BJ (cell line): Measurements from ENCODE around the gene EMX1. TPM values are rescaled to one million over a fixed set of nuclear protein-coding genes. Genes with fewer than 3 reads are reported as not detected.

ENCODE experiments used
- CTCF ChIA-PET: fragments of 350-600 bp; formaldehyde crosslinking; extraction: SDS; loops from one replicate; lab custom pipeline; 2021; ENCODE audit warnings: antibody characterized with exemption, inconsistent platforms; lab: Yijun Ruan, JAX
- POLR2A ChIA-PET: fragments of 300-600 bp; sonication (Branson Sonifier 250); formaldehyde crosslinking; extraction: SDS; loops from one replicate; lab custom pipeline; 2021; ENCODE audit warnings: antibody characterized with exemption; lab: Charles Lee
- DNase-seq: peaks from one replicate; pipeline ENCODE4 v3.0.0-alpha.2; 2011; ENCODE audit warnings: low read depth
- H3K27me3 ChIP-seq: 2 replicates; pipeline ENCODE4 v1.6.0; 2011; ENCODE audit warnings: low read length; ENCODE audit not compliant: control insufficient read depth, insufficient read depth
- H3K36me3 ChIP-seq: 2 replicates; pipeline ENCODE4 v1.5.1; 2011; ENCODE audit warnings: low read length; ENCODE audit not compliant: control insufficient read depth, insufficient read depth
- H3K4me3 ChIP-seq: 2 replicates; pipeline ENCODE4 v1.5.1; 2011; ENCODE audit warnings: low read depth, mild to moderate bottlenecking, control low read depth, low read length
- CTCF ChIP-seq: IDR thresholded peaks from 2 replicates; pipeline ENCODE4 v1.5.1; 2011; ENCODE audit warnings: low read depth, mild to moderate bottlenecking, control low read depth, inconsistent platforms, low read length, moderate library complexity; ENCODE audit not compliant: insufficient read depth
- polyA plus RNA-seq: library from polyadenylated mRNA; depleted of rRNA; stranded (reverse); fragments of >200 nt; gene quantifications from 2 replicates; pipeline ENCODE4 v1.2.3, GENCODE V29; 2011

The EMX1 gene
- polyA plus RNA-seq, 1 experiment: not detected

DNA sequence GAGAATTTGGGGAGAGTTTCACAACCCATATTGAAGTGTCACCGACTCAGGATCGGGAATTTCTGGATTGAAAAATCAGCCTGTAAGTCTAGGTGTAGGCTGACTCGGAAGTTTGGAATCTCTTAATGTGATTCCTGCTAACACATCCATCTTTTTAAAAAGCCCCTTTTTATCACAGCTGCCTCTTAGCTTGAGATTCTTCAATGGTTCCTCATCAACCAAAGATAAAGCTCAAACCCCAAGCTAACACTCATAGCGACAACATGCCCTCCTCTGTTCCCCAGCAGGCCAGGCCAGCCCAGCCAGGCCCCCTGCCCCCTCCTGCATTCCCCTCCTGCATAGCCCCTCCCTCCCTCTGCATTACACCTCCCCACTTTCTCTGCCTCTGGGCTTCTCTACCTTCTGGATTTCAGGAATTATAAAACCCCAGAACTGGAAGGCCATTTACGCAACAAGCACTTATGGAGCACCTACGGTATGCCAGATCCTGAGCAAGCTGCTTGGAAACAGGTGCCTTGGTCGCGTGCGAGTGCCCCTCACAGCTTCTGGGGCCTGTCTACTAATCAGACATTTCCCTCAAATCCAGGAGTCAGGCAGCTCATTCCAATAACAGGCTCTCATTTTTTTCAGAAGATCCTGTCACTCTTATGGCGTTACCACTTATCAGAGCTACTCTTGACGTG is 63.4 kb downstream of the EMX1 start:
- Histone ChIP-seq H3K4me3 (no peak overlapping the region), H3K36me3 (no peaks in the 10 kb centered on the region; the same call in 1 of the 2 replicates), H3K27me3 (no peaks in the 10 kb centered on the region)
- no peak for TF ChIP-seq CTCF
- ChIA-PET POLR2A (no interaction called here), CTCF (interaction anchor here (0.6 to 1.5 kb wide), 5 partner anchors 11 to 232 kb away, joined by 3 to 5 read pairs (median 3); no protein-coding TSS in a partner anchor)
- DNase-seq: no peak

DNA sequence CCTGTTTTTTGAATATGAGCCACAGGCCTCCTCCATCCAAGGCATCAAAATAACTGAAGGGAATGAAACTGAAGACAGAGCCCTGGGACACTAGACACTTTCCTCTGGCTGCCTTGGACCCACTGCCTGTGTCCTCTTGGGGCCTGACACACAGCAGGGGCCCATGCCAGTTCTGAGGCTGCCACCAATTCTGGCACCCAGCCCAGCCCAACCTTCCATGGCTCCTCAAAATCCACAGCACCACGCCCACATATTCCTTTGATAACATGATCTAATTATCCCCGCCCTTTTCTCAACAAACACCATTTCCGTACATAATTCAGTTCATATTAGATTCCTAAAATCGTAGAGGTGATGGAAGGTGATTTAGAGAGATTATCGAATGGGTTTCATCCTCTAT is 64.2 kb downstream of the EMX1 start:
- H3K36me3 ChIP-seq: no peaks in the 10 kb centered on the region; the same call in 1 of the 2 replicates
- ChIA-PET POLR2A (no interaction called here), CTCF (interaction anchor here (0.8 to 1.2 kb wide), 3 partner anchors 8 to 231 kb away, joined by 3 to 8 read pairs (median 5); no protein-coding TSS in a partner anchor)
- no peak for TF ChIP-seq CTCF
- H3K4me3 ChIP-seq: no peak overlapping the region
- no peak for DNase-seq
- no peaks in the 10 kb centered on the region for H3K27me3 ChIP-seq

- ChIA-PET CTCF (interaction anchor here (0.8 to 1.2 kb wide), 3 partner anchors 9 to 181 kb away, joined by 3 to 8 read pairs (median 3); no protein-coding TSS in a partner anchor), POLR2A (no interaction called here)
- no peak for TF ChIP-seq CTCF
- Histone ChIP-seq H3K36me3 (no peaks in the 10 kb centered on the region; the same call in 1 of the 2 replicates), H3K4me3 (no peak overlapping the region), H3K27me3 (no peaks in the 10 kb centered on the region)
- DNase-seq: no peak
Observed at GRCh38 chr2:72982219-72982618, 64.9 kb downstream of the EMX1 start.

- ChIA-PET POLR2A (no interaction called here), CTCF (interaction anchor here (0.6 to 2.5 kb wide), 6 partner anchors 9 to 90 kb away, joined by 3 to 20 read pairs (median 6); no protein-coding TSS in a partner anchor)
- TF ChIP-seq CTCF: no peak
- no peak overlapping the region for H3K4me3 ChIP-seq
- no peak for DNase-seq
- H3K36me3 ChIP-seq: no peaks in the 10 kb centered on the region; the same call in 1 of the 2 replicates
- no peaks in the 10 kb centered on the region for H3K27me3 ChIP-seq
Observed at GRCh38 chr2:72982781-72983499, 65.6 kb downstream of the EMX1 start.
